Measurements from ENCODE around the gene KCNK18. TPM values are rescaled to one million over a fixed set of nuclear protein-coding genes. Genes with fewer than 3 reads are reported as not detected.

KCNK18 gene
- total RNA-seq, 4 donors from 2014 or later = not detected

DNA sequence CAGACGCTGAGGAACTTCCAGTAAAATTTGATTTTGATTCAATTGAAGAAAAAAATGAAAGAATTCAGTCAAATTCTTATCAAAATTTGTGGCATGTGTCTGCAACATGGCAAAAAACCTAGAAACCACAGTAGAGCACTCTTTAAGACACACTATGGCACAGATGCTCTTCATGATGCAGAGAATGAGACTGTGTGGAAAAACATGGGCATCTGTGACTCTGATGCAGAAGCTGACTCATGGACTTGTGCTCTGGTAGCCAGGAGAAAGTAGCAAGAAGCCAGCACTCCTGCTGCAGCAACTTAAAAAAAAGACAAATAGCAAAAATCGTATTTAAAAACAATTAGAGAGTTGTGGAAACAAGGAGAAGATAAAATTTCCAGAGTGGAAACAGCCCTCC is 8.9 kb upstream of the KCNK18 start:
- H3K4me1 ChIP-seq = no peaks in the 10 kb centered on the region
- no peak overlapping the region for H3K4me3 ChIP-seq
- WGBS = 68% methylated on average over 2 of the region's 2 CpGs
- peaks cover 0 to 10% (median 6%) of the 10 kb centered on the region in 4 donors for H3K9me3 ChIP-seq
- DNase-seq (ENCODE audit: extremely low spot score) = no peak
- no peak overlapping the region for H3K27ac ChIP-seq (replicated peaks in 1 of 4)
- TF ChIP-seq EP300 (IDR thresholded peaks at IDR 0.05) (no peak), POLR2A (IDR thresholded peaks at IDR 0.05; ENCODE audit: low read depth) (no peak), POLR2AphosphoS5 (IDR thresholded peaks at IDR 0.05) (no peak)
- TF ChIP-seq, protein P1, sequence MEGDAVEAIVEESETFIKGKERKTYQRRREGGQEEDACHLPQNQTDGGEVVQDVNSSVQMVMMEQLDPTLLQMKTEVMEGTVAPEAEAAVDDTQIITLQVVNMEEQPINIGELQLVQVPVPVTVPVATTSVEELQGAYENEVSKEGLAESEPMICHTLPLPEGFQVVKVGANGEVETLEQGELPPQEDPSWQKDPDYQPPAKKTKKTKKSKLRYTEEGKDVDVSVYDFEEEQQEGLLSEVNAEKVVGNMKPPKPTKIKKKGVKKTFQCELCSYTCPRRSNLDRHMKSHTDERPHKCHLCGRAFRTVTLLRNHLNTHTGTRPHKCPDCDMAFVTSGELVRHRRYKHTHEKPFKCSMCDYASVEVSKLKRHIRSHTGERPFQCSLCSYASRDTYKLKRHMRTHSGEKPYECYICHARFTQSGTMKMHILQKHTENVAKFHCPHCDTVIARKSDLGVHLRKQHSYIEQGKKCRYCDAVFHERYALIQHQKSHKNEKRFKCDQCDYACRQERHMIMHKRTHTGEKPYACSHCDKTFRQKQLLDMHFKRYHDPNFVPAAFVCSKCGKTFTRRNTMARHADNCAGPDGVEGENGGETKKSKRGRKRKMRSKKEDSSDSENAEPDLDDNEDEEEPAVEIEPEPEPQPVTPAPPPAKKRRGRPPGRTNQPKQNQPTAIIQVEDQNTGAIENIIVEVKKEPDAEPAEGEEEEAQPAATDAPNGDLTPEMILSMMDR (IDR thresholded peaks at IDR 0.05) = no peak
- H3K36me3 ChIP-seq = no peaks in the 10 kb centered on the region
- intact Hi-C loops (cut with DNase I) = no loop called here
- H3K27me3 ChIP-seq = peaks cover 0 to 16% (median 0%) of the 10 kb centered on the region in 4 donors

DNA sequence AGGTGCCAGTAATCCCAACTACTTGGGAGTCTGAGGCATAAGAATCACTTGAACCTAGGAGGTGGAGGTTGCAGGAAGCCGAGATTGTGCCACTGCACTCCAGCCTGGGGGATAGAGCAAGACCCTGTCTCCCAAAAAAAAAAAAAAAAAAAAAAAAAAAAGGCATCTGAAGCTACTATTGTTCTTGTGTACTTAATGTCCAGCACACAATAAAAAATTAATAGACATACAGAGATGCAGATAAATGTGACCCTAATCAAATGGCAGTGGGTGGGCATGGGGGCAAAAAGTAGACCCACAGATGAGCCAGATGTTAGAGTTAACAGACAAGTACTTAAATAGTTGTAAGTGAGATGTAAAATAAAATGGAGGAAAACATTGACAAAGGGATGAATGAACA is 7.7 kb upstream of the KCNK18 start:
- no peaks in the 10 kb centered on the region for H3K36me3 ChIP-seq
- WGBS = 67% methylated on average over 1 of the region's 1 CpG
- no peak for DNase-seq (ENCODE audit: extremely low spot score)
- no peak overlapping the region for H3K4me3 ChIP-seq
- intact Hi-C loops (cut with DNase I) = no loop called here
- H3K9me3 ChIP-seq = peaks cover 0 to 10% (median 6%) of the 10 kb centered on the region in 4 donors
- H3K4me1 ChIP-seq = no peaks in the 10 kb centered on the region
- H3K27me3 ChIP-seq = peaks cover 0 to 20% (median 0%) of the 10 kb centered on the region in 4 donors
- TF ChIP-seq EP300 (IDR thresholded peaks at IDR 0.05) (no peak), POLR2AphosphoS5 (IDR thresholded peaks at IDR 0.05) (no peak), POLR2A (IDR thresholded peaks at IDR 0.05; ENCODE audit: low read depth) (no peak)
- TF ChIP-seq, protein P1 (IDR thresholded peaks at IDR 0.05) = no peak
- H3K27ac ChIP-seq (replicated peaks in 1 of 4) = no peak overlapping the region

DNA sequence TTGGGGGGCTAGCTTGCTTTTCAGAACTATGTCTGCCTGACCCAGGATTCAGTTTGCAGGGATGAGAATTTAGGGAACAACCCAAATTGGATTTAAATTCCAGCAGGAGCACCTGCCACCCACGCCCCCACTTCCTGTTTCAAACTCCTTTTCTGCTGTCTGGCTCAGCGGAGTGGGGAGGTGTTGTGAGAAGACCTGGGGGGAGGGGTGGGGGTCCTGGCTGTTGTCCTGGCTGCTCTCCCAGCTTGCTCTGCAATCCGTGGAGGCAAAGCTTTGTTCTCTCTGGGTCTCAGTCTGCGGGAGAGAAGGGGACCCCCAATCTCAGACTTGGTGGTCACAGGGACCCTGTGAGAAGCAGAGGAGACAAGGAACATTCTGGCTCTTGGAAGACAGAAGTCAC is 799 bp downstream of the KCNK18 start:
- no peak for DNase-seq (ENCODE audit: extremely low spot score)
- Histone ChIP-seq H3K27me3 (peaks cover 0 to 48% (median 0%) of the 10 kb centered on the region in 4 donors), H3K36me3 (no peaks in the 10 kb centered on the region), H3K27ac (replicated peaks in 1 of 4) (no peak overlapping the region), H3K9me3 (no peaks in the 10 kb centered on the region), H3K4me1 (no peaks in the 10 kb centered on the region), H3K4me3 (no peak overlapping the region)
- WGBS = 10% methylated on average over 4 of the region's 4 CpGs
- intact Hi-C loops (cut with DNase I) = no loop called here
- TF ChIP-seq, protein P1 (IDR thresholded peaks at IDR 0.05) = no peak

DNA sequence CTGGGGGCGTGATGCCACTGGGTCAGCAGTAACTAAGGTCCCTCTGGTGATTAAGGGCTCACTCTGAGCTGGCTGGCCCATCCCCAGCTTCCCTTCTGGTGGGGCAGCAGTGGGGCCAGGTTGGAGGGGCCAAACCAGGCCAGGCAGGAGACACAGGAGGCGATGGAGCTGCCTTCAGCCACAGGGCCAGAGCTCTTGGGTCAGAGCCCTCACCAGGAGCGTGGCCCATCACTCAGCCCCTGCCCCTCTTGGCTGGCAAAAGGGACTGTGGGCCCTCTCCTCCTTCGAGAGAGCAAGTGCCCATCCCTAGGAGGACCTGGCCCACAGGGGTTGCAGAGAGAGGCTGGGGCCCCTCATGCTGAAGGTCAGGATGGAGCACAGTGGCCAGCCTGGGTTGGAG is 4.5 kb downstream of the KCNK18 start:
- Histone ChIP-seq H3K9me3 (no peaks in the 10 kb centered on the region), H3K4me3 (no peak overlapping the region), H3K4me1 (no peaks in the 10 kb centered on the region), H3K27ac (replicated peaks in 1 of 4) (no peak overlapping the region), H3K27me3 (peaks cover 0 to 50% (median 0%) of the 10 kb centered on the region in 4 donors), H3K36me3 (no peaks in the 10 kb centered on the region)
- no peak for DNase-seq (ENCODE audit: extremely low spot score)
- intact Hi-C loops (cut with DNase I) = no loop called here
- 65% methylated on average over 2 of the region's 4 CpGs for WGBS
- TF ChIP-seq, protein P1 (IDR thresholded peaks at IDR 0.05) = no peak
- TF ChIP-seq EP300 (IDR thresholded peaks at IDR 0.05) = no peak
- no peak for TF ChIP-seq POLR2AphosphoS5 (IDR thresholded peaks at IDR 0.05)
- TF ChIP-seq POLR2A (IDR thresholded peaks at IDR 0.05; ENCODE audit: low read depth) = no peak

DNA sequence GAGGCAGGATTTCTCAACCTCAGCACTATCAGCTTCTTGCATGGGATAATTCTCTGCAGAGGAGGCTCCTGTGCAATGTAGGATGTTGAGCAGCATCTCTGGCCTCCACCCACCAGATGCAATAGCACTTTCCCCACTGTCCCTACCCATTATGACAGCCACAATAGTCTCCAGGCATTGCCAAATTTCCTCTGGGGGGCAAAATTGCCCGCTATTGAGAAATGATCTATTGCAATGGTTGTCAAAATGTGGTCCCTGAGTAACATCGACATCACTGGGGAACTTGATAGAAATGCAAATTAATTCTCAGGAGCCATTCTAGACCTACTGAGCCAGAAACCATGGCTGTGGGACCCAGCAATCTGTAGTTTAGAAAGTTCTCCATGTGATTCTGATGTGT is 7.0 kb downstream of the KCNK18 start:
- peaks cover 0 to 55% (median 0%) of the 10 kb centered on the region in 4 donors for H3K27me3 ChIP-seq
- no peak overlapping the region for H3K27ac ChIP-seq (replicated peaks in 1 of 4)
- WGBS = 38% methylated on average over 2 of the region's 2 CpGs
- H3K4me3 ChIP-seq = no peak overlapping the region
- no peaks in the 10 kb centered on the region for H3K4me1 ChIP-seq
- intact Hi-C loops (cut with DNase I) = no loop called here
- TF ChIP-seq POLR2AphosphoS5 (IDR thresholded peaks at IDR 0.05) (no peak), EP300 (IDR thresholded peaks at IDR 0.05) (no peak), POLR2A (IDR thresholded peaks at IDR 0.05; ENCODE audit: low read depth) (no peak)
- TF ChIP-seq, protein P1 (IDR thresholded peaks at IDR 0.05) = no peak
- DNase-seq (ENCODE audit: extremely low spot score) = no peak
- H3K36me3 ChIP-seq = no peaks in the 10 kb centered on the region
- no peaks in the 10 kb centered on the region for H3K9me3 ChIP-seq
